ENCODE data around the gene NDUFS8.

The NDUFS8 gene

DNA sequence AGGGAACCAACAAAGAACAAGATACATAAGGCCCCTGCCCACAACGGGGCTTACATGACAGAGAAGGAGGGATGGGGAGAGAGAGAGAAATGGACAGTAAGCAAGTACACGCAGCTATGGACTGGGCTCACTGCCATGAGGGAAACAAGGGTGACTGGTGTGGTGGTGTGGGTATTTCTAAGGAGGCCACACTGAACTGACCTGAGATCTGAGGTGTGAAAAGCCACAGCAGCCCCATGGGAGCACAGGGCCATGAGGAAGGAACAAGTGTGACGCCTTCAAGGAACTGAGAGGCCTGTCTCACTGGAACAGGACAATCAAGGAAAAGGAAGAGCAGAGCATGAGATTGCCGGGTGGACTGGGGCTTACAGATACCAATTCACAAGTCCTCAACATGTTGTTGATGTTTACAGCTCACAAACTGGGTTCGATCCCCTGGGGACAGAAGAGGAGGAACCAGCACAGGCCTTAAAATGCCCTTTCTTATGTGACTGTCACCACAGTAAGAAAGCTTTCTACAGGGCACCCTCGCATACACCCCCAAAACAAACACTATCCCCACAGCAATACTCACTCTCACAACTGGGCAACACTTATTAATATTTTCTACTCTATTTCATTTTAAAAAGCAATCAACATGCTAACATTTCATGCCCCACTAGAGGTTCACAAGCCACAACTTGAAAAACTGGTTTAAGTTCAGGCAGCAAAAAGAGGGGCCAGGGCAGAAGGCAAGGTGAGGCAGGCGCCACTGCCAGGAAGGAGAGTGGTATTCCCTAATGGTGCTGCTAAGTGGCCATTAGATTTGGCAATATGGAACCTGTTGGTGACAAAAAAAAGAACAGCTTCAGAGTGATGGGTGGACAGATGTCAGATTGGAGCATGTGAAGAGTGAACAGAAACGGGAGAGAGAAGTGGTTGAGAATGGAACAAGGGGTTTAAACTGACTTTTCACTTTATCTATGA lies 47.4 kb downstream of the NDUFS8 start:
- DNase-seq (ENCODE audit: low read depth in 3 of 3): no peak

DNA sequence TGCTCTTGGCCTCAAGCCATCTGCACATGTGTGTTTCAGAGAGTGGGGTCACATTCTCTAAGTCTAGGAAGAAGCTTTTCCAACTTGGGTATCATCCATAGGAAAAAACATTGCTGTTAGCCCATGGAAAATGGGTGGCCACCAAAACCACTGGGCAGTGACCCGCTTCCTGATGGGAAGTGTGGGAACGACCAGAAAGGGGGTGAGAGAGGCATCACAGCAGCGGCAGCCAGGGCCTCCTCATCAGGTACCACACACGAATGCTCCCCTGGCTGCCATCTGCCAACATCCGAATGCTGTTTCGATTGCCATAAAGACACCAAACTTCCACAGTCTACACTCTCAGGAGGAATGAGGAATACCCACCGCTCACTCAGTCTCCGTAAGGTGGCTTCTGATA lies 50.4 kb downstream of the NDUFS8 start:
- DNase-seq (ENCODE audit: low read depth in 3 of 3): no peak

DNA sequence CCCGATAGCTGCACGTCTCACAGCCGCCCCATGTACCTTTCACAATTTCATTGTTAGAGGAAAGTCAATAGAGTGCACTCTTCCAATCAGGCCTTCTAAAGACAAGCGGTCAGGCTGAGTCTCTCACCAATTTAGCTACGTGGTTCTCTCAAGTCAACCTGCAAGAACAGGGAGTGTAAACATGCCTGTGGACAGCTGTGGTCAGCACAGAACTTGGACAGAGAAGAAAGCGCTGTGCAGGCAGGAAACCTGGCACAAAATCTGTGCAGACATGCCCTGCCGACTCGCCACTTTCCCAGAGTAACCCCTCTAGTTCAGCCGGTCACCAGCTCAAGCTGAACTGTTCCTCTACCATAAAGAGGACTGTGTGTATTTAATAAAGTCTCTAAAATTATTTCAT lies 51.2 kb downstream of the NDUFS8 start:
- no peak for DNase-seq (ENCODE audit: low read depth in 3 of 3)

DNA sequence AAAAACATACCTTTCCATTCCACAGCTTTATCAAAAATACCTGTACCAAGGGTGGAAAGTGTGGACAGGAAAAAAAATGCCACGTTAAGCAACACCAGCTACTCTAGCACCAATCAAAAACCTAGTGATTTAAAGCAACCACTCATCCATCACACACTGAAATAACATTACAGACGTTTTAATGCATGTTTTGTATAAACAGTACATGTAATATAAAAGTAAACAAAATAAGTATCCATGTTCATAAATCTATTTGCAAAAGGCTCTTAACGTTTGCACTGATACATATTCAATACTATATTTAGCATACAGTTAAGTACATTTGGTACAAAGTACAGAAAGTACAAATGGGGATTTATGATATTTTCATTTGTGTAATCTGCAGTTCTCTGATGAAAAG lies 52.0 kb downstream of the NDUFS8 start:
- DNase-seq (ENCODE audit: low read depth in 3 of 3): no peak

DNA sequence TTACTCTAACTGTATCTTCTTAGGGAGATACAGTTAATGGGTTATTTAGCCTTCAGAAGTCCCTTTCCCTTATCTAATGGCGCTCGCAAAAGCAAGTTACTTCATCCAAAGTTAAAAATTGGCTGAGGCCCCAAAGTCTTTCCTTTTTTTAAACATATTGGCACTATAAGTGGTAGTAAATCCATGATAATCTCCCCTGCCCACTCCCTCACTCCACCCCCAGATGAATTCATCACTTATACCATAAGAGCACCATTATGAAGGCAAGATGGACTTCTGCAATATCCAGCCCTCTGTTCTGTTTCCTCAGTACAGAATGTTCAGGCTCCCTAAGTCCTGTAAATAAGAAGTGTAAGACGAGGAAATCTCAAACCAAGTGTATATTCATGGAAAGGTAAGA lies 53.0 kb downstream of the NDUFS8 start:
- DNase-seq (ENCODE audit: low read depth in 3 of 3): no peak

All from stimulated activated CD4-positive, alpha-beta T cell treated with anti-CD3 and anti-CD28 coated beads, TNF-alpha, amount 100 ng/mL, for 48 hours (primary cell).